Lung microvascular endothelial cell (primary cell): ENCODE measurements around the gene FYCO1. TPM values are rescaled to one million over a fixed set of nuclear protein-coding genes. Genes with fewer than 3 reads are reported as not detected.
"Not testable (repeated sequence)": the region's sequence is repeated elsewhere in the genome, so short reads cannot be mapped to it uniquely, and the experiment has no call there.

Experiments
- DNase-seq, 2 donors: peaks; one replicate each; pipeline versions ENCODE4 v3.0.0 to v3.0.0-alpha.2; 2010; ENCODE audit warnings: low read depth in 2 of 2
- total RNA-seq: library from RNA; depleted of rRNA; stranded (reverse); fragments of >200 nt; gene quantifications from 2 replicates; pipeline ENCODE4 v1.2.1, GENCODE V29; 2014

FYCO1 gene
- total RNA-seq, 1 donor from 2014 or later, result 11.5 TPM

GRCh38 chr3:46010519-46011113 is 15.0 kb upstream of the FYCO1 start:
- DNase-seq, result no peak

GRCh38 chr3:46008058-46008457 is 12.4 kb upstream of the FYCO1 start:
- no peak for DNase-seq

- no peak for DNase-seq
Measured at GRCh38 chr3:46007280-46007679, 11.7 kb upstream of the FYCO1 start.

GRCh38 chr3:46006238-46007032 is 10.8 kb upstream of the FYCO1 start:
- no peak for DNase-seq

GRCh38 chr3:46003706-46004105 is 8.1 kb upstream of the FYCO1 start:
- DNase-seq, result not testable (repeated sequence)

- no peak for DNase-seq
Measured at GRCh38 chr3:46001178-46001577, 5.6 kb upstream of the FYCO1 start.

- no peak for DNase-seq
Measured at GRCh38 chr3:45997942-45998341, 2.3 kb upstream of the FYCO1 start.

- DNase-seq, result not testable (repeated sequence)
Measured at GRCh38 chr3:45997499-45997898, 1.9 kb upstream of the FYCO1 start.

- peak in 1 of 2 donors; percentile 22 for DNase-seq
Measured at GRCh38 chr3:45994419-45995235, 997 bp downstream of the FYCO1 start.

GRCh38 chr3:45993421-45994027 is 2.1 kb downstream of the FYCO1 start:
- DNase-seq, result no peak

- DNase-seq, result no peak
Measured at GRCh38 chr3:45992821-45993221, 2.8 kb downstream of the FYCO1 start.

- DNase-seq, result no peak
Measured at GRCh38 chr3:45992133-45992729, 3.4 kb downstream of the FYCO1 start.

GRCh38 chr3:45991341-45991740 is 4.3 kb downstream of the FYCO1 start:
- no peak for DNase-seq

GRCh38 chr3:45990181-45990580 is 5.4 kb downstream of the FYCO1 start:
- no peak for DNase-seq

GRCh38 chr3:45988804-45989203 is 6.8 kb downstream of the FYCO1 start:
- peak in 1 of 2 donors; percentile 86 for DNase-seq

- no peak for DNase-seq
Measured at GRCh38 chr3:45988362-45988761, 7.3 kb downstream of the FYCO1 start.

GRCh38 chr3:45987368-45988291 is 8.0 kb downstream of the FYCO1 start:
- peak; percentile 55 to 93 for DNase-seq

GRCh38 chr3:45986303-45986982 is 9.2 kb downstream of the FYCO1 start:
- DNase-seq, result peak; percentile 15 to 81

- no peak for DNase-seq
Measured at GRCh38 chr3:45985532-45986302, 9.9 kb downstream of the FYCO1 start.
